CMK (cell line): ENCODE results near the gene SLC6A4.

Source experiments
- DNase-seq: peaks from one replicate; pipeline ENCODE4 v3.0.0-alpha.2; 2010; ENCODE audit warnings: low read depth

Gene SLC6A4

DNA sequence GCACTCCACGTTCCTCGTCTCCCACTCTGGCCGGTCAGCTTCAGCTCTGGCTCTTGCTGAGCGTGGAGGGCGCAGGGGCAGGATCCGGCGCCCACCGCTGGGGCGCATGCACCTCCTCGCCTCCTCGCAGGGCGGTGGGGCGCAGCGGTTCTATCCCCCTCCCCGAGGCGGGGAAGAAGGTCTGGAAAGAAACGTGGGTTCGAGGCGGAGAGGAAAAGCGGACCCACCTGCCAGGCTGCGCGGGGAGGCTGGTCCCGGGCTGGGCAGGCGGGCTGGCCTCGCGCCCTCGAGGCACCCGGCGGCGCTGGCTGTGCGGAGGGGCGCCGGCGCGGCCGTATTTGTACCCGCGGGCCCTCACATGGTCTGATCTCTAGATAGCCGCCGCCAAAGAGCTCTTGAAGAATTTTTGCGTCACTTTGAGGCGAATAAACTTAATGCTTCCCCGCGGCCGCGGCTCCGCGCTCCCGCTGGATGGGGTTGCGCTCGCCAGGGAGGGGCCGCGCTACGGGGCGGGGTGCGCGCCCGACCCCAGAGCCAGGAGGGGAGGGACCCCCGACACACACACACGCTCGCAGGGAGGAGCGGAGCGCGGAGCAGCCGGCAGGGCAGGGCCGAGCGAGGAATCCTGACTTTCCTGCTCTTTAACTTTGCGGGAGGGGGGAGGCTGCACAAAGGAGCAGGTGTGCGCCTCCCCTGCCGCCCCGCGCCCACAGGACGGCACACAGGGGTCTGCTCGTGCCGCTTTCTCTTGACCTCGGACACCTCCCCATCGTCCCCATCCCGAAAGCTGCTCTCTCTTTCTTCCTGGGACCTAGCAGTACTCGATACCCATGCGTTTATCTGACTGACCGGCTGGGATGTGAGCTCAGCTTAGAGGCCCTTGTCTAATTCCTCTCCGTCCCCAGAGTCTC is at the start of gene SLC6A4:
TSS of gene SLC6A4 (minus strand) at position 312 of the 911 bp plus-strand sequence. CDS start 13,739 bp downstream, outside the sequence.
- DNase-seq, result no peak

DNA sequence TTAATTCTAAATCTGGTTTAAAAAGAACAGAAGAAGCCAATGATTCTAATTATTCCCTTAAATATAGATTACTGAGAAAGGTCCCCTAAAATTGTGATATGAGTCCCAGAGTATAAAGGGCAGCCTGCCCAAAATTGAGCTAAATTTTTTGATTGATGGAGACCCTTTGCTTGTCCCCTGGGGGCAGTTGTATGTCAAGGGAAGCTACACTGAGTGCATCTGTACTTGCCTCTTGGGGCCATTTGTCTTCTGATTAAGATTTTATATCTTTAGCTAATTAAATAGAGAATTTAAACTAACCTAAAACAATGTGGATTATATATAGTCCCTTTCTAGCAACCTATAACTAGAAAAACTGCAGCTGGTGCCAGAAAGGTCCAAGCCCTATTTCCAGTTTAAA is 43.7 kb upstream of the SLC6A4 start:
- no peak for DNase-seq

DNA sequence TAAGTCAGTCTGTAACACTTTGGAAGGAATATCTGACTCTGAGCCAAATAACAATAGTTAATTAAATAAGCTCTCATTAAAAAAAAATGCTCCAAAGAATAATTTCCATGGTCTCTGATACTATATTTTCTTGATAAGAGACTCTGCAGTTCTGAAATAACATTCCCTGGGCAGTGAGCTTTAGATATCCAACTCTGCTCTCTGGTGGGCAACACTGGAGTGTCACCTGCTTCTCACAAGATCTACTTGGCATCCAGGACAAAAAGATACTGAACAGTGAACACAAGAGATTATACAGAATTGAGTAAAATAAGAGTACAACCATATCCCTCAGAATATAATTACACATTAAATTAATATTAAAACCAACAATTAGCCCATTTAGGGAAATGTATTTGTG is 42.5 kb upstream of the SLC6A4 start:
- no peak for DNase-seq

DNA sequence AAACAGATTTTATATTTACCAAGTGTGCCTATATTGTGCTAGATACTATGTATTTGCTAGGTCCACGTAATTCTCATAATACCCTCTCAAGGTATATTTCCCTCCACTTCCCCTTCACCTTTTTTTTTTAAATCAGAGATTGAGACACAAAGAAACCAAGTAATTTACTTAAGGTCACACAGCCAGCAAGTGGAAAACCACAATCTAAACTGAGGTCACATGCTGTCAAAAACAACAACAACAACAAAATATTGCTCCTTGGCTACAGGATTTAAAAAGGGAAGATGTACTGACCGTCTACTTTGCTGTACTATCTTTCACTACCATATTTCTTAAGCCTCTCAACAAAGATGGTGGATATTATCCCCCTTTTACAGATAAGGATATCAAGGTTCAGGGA is 40.4 kb upstream of the SLC6A4 start:
- no peak for DNase-seq

DNA sequence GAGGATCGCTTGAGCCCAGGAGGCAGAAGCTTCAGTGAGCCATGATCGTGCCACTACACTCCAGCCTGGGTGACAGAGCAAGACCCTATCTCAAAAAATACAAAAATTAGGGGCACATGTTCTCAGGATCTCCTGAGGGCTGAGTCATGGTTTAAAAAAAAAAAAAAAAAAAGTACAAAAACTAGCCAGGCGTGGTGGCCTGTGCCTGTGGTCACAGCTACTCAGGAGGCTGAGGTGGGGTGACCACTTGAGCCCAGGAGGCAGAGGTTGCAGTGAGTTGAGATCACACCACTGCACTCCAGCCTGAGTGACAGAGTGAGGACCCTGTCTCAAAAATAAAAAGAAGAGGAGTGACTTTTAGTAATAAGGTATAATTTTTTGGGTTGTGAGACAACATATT is 39.4 kb upstream of the SLC6A4 start:
- DNase-seq, result no peak

DNA sequence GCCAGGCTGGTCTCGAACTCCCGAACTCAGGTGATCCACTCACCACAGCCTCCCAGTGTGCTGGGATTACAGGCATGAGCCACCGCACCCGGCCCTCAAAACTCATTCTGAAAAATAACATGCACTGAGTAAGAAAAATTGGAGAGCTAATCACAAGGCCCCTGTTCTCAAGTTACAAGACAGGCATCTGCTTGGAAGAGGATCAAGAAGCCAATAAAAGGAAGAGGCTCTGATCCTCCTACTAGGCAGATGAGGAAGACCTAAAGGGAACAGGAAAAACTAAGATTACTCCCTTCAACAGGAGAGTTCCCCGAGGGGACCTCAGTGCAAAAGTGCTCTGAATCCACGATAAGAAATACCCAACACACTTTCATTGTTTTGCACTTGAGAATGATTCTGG is 37.9 kb upstream of the SLC6A4 start:
- DNase-seq, result no peak

DNA sequence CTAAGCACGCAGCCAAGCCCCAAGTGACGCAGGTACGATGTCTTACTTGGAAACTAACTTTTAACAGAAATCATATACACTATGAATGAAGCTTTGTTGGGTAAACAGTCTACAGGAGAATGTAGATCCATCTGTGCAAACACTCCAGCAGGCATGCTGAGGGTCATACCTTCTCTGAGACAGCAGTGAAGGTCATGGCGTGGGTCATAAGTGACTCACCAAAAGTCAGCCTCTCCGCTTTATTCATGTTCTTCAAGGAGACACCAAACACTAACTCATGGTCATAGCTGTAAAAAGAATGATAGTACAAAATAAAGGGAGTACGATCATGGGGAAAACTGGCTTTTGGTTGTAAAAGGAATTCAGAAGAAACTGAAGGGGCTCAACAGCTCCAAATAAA is 35.6 kb upstream of the SLC6A4 start:
- no peak for DNase-seq

DNA sequence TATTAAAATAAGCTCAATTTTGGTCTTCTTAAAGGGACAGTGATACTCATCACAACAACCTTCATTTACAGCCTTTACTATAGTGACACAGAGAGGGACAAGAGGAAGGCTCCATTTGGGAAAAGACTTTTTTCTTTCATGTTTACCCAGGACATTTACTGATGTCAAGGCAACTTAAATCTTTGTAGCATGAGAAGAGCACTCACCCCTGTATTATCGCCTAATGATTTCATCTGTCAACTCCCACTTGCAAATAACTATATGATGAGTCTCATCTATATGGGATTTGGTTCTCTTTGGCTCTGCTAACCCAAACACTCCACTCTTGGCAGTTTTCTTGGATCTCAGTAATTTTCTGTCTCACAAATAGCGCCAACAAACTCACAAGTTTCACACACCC is 32.1 kb upstream of the SLC6A4 start:
- DNase-seq, result no peak

DNA sequence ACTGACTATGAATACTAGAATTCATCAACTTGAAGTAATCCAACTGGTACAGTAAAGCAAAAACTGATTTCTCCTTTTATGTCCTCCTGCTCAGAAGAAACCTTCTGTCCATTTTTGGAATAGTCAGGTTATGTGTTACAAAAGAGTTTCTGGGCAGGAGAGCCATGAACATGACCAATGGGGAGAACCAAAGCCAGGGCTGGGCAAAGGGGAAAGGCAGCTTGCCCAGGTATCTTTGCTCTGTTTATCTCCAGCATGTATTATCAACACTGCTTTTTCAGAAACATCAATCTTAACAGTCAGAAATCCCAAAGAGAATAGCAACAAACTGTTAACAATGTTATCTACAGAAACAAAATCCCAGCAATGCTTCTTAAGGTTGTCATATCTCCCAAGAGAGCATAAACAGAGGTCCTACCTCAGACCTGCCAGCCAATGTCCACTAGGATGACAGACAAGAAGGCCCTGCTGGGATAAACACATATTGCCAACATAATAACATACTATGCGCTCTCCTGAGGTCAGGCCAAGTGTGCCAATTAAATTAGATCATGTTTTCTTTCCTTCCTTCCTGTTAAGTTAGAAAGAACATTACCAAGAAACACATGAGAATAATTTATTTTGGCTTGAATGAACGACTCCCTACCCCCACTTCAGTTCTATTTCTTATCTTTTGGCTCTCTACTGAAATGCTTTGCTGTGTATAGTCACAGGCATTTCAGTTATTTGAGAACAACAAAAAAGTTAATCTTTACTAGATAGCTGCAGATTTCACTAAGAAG is 28.2 kb upstream of the SLC6A4 start:
- DNase-seq, result no peak

DNA sequence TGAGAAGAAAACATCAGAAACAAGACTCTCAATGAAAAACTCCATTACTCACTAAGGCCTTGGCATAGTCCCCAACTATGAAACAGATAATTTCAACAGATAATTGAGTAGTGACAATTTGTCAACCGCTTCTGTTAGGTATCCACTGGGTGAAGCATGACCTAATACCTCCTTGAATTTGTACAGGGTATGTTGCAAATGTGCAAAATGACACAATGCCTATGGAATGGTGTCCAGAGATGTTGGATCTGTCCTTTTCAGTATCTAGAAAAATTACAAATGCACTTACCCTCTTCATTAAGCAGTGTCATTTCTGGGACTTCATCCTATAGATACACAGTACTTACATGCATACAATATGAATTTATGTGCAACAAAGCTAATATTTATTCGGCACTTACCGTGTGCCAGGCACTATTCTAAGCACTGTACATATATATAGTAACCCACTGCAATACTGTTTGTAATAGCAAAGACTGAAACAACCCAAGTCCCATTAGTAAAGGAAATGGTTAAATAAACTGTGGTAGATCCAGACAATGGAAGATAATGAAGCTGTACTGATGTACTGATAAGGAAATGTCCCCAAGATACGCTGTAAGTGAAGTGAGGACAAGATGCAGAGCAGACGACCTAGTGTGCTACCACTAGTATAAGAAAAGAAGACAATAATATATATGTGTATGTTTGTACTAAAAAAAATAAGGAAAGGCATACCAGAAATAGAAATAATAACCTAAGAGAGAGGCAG is 21.4 kb upstream of the SLC6A4 start:
- DNase-seq, result no peak

DNA sequence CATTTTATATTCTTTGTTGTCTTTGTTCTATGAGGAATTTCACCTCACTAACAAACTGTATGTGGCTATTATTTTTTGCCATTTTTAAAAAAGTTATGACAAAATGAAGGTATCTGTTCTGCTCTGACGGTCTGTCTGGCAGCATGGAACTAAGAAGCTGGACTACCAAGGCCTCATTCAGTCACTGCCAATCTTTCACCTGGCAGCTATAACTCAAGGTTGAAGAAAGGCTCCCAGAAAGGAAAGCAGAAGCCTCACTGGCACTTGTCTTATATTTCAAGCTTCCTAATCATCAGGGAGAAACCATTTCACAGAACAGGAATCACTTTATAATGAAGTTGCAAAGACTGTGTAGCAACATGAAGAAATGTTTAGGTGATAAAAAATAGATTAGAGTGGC is 18.7 kb upstream of the SLC6A4 start:
- DNase-seq, result no peak

DNA sequence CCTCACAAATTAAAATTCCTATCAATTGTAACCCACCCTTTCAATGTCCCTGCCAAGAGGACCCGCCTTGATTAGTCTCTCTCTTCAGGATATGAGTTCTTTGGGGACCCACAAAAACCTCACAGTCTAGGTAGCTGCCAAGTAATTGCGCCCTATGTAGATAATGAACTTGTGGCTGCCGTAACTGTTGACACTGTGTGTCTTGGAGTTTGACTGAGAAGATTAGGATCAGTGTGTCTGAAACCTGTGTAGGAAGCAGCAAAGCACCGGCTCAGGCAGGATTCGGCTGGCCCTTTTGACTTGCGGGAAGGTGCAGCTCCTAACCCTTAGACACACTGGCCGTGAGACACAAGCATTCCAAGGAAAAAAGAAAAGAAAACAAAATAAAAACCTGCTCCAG is 17.8 kb upstream of the SLC6A4 start:
- DNase-seq, result no peak

DNA sequence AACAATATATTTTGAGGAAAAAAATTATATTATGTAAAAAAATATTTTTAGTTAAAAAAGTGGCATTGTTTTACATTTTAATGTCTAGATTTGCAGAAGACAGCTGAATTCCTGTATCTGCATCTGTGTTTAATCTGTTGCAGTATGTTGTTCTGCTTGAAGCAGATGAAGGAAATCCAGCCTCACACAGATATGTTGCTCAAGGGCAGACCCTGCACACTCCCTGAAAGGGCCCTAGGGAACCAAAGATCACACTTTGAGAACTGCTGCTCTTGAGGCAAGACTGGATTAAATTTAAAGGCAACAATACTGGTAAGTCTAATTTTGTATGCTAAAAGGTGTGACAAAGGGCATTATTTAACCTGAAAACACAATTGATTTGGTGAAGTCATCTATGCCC is 16.4 kb upstream of the SLC6A4 start:
- no peak for DNase-seq

DNA sequence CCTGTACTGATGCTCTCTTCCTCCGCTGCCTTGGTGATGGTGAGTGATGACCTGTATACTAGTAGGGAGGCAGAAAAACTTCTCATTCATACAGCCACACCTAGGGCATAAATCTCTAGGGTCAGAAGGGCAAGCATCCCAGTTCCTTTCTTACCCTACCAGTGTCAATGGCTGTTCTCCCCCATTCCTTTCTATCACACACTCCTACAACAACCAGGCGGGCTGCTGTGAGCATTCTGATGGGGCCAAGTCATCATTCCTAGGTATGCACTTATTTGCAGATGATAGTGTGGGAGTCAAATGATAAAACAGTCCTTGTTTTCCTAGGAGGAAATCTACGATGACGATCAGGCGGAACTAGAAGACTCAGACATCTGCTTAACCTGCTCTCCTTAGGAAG is 14.0 kb upstream of the SLC6A4 start:
- no peak for DNase-seq

DNA sequence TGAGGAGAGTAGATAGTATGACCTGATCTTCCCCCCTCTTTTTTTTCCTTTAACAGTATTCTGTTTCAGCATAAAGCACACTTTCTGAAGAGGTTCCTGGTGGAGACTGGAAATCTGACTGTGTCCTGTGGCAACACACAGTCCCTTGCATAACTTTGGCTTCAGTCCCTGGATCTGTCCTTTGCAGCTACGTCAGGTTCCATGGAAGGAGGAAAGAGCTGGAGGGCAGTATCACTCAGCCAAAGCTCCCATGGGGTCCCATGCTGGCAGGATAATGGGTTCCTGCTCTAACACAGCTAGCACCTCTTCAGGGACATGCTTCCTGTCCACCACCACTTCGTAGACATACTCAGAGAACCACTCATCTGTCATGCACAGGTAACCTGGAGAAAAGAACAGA is 13.3 kb upstream of the SLC6A4 start:
- DNase-seq, result no peak

DNA sequence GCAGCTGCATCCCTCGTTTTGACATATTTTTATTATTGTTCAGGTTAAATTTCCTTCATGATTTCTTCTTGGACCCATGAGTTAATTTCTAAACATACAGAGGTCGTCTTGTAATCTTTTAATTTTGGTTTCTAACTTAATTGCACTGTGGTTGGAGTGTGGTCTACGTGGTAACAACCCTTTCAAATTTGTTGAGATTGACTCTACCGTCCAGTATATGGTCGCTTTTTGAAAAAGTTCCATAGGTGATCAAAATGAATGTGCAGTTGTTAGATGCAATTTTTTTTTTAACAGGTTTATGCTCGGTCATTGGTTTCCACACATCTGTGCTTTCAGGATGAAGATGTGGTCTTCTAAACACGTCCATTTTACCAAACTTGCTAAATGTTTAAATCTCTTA is 11.0 kb upstream of the SLC6A4 start:
- no peak for DNase-seq

DNA sequence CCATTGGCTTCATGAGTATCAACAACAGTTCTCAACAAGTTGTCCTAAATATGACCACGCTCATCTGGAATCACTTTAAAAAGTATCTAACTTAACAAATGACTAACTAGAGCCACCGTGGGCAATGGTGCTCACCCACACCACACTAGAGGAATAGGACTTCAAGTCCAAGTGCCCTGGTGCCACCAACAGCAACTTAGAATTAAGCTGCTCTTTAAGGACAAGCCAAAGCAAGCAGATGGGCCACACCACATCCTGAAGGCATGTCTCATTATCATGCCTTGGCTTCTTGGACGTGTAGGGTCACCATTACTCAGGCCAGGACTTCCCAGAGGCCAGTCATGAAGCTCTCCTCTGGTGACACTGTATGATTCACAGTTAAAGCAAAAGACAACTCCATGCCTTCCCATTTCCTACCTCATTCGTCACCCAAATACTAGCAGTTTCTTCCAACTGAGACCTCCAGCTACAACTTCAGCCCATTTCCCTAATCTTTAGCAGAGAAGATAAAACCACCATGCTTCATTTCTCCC is 9.4 kb upstream of the SLC6A4 start:
- no peak for DNase-seq

DNA sequence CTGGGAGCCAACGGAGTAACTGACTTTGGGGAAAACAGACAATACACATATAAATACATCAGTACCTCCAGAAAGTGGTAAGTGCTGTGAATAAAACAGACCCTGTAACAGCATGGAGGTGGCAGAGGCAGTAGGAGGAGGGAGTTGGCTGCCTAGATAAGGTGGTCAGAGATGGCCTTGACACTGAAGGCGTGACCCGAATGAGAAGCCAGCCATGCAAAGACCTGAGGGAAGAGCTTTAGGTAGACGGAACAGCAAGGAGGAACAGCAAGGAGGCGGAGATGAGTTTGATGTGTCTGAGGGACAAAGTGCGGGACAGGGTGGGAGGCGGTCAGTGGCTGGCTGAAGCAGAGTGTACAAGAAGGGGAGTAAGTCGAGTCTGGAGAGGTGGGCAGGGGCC is 8.1 kb upstream of the SLC6A4 start:
- DNase-seq, result no peak

DNA sequence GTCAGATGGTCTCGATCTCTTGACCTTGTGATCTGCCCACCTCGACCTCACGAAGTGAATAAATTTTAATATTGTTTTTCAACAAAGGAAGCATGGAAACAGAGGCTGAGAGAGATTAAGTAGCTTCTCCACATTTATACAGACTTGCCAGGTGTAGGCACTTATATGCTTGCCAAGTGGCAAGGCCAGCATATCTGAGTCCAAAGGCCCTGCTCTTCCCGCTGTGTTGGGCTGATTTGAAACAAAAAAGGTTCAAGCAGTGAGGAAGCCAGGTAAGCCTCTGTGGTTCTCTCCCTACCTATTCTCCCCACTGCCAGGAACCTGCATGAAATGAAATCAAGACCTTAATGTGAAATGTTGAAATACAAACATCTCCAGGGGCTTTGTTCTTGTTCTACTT is 7.5 kb upstream of the SLC6A4 start:
- DNase-seq, result no peak

DNA sequence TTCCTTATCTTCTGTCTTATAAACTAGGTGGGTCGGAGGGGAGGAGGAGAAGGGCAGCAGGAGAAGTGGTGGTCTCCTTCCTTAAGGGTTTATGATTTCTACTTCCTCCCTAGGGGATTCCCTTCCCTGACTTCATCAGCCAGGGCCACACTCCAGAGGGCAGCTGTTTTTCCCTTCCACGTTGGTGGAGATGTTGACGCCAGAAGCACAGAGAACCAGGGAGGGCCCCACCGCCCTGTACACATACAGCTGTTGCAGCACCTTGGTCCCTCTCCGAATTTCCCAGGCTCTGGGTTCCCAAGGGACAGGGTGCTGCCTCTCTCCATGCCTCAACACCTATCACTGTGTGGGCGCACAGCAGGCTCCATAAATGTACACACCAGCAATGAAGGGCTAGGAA is 5.6 kb upstream of the SLC6A4 start:
- no peak for DNase-seq

DNA sequence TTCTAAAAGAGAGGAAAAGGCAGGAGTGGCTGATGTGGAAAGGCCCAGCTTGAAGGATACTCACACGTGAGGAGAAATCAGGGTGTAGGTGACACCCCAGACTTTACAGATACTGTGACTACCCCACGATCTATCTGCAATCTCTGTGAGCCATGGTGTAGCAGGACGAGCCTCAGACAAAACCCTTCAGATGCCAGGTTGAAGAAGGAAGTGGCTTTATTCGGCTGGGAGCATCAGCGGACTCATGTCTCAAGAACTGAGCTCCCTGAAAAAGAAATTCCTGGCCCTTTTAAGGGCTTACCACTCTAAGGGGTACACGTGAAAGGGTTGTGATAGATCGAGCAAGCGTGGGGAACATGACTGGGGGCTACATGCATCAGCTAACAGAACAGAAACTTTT is 4.7 kb upstream of the SLC6A4 start:
- no peak for DNase-seq

DNA sequence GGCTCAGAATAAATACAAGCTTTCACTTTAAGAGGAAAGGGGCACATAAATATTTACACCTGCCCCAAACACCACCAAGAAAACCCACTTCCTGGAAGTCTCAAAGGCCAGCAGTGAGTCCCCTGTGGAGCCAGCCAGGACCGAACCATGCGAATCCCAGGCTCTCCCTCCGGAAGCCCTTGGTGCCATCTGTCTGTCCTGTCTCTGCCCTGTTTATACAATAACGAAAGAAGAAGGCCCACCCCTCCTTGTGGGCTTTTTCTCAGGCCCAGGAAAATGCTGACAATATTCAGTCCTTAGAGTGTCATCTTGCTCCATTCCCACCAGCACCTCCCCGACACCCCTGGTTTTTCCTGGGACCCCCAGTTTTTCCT is 3.6 kb upstream of the SLC6A4 start:
- no peak for DNase-seq
